AG08396 (cell line): Measurements from ENCODE around the gene CADM4.

Source experiments
- DNase-seq: peaks from one replicate; pipeline ENCODE4 v3.0.0; 2012; ENCODE audit warnings: low spot score, mixed read lengths

CADM4 gene

GRCh38 chr19:43582495-43582894, 57.2 kb downstream of the CADM4 start:
- no peak for DNase-seq

GRCh38 chr19:43581467-43581866, 58.2 kb downstream of the CADM4 start:
- no peak for DNase-seq

DNA sequence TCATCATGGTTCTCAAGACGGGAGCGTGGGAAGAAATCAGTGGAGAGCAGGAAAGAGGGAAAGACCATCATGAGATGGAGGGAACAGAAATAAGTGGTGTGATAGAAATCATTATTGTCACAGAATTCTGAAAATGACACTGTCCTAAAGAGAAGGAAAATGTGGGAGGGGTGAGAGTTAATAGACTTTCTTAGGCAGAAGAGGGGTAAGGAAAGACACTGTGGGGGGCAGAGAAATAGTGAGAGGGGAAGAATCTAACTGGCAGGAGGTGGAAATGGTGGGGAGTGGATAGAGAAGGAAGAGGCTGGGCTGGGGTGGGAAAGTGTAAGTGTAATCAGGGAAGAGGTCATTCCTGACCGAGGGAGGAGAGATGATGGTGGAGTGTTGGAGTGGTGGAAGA, 60.9 kb downstream of the CADM4 start:
- no peak for DNase-seq

DNA sequence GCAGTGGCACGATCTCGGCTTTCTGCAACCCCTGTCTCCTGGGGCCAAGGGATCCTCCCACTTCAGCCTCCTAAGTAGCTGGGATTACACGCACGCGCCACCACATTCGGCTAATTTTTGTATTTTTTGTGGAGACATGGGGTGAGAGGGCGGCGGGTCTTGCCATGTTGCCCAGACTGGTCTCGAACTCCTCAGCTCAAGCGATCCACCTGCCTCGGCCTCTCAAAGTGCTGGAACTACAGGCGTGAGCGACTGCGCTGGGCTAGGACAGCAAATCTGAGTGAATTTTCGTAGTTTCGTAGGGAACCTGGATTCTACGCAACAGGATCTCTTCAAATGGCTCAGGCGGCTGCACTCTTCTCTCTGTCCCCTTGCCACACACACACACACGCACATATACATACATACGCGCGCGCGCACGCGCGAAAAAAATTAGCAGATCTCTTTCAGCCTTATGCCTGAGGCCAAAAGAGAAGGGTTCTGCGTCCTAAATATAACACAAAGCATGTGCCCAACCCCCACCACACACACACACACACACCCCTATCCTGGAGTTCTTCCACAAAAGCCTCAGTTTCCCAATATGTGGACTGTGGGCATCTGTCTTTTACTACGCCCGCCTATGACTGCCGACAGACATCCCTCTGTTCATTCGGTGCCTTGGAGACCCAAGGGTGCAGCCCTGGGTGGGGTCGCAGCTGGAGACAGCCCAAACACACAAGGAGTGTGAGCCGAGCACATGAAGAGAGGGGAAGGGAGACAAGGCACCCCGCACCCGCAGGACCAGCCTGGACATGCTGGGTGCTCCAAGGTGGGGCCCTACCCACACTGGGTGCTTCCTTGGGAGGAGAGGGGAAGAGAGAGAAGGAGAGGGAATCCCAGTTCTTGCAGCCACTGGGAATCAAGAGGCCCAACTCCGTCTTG, 63.4 kb downstream of the CADM4 start:
- DNase-seq, result no peak

DNA sequence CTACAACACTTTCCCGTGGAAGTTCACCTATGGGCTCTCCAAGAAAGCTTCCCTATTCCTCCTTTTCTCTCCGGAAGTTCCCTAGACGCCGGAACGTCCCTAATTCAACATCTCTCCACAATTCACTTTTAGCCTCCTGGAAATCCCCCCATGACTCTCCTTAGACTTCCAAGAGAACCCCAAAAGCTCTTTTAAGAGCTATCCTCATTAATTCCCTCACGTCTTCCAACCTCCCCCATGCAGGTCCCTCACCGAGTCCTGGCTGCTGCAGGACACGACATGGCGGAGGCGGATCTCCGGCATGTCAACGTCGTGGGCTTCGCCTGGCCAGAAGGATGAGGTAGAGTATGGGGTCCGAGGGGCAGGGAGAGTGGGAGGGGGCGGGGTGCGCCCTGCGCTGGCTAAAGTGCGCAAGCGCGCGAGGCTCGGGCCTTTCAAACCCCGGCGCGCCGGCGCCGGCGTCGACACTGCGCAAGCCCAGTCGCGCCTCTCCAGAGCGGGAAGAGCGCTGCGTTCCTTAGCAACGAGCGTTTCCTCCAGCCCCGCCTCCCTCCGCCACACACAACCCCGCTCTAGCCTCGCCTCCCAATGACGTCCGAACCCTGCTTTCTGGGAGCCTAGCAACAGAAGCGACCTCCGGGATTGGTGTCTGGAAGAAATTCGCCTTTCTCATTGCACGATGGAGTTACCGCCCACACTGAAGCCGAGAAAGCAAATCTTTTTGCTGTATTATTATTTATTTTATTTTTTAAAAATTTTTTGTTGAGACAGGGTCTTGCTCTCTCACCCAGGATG, 64.3 kb downstream of the CADM4 start, which contains the start of the genes PINLYP and XRCC1:
Gene PINLYP, plus strand, starts transcription at position 646 of the 795 bp plus-strand sequence. CDS start 1,391 bp downstream, outside the sequence.
Gene XRCC1, minus strand, starts transcription at position 372 of the 795 bp plus-strand sequence. Its CDS starts 69 bp downstream, at position 303.
- DNase-seq, result peak; percentile 98

GRCh38 chr19:43574424-43575155, 65.1 kb downstream of the CADM4 start:
- no peak for DNase-seq
